Activated naive CD8-positive, alpha-beta T cell (primary cell): ENCODE measurements around the gene GPR62.
"Not testable (repeated sequence)": the region's sequence is repeated elsewhere in the genome, so short reads cannot be mapped to it uniquely, and the experiment has no call there.

Experiments
- H3K27ac Mint-ChIP-seq: one replicate; pipeline ENCODE4 v1.8.0; 2021; ENCODE audit warnings: mixed read lengths
- H3K27me3 Mint-ChIP-seq: one replicate; pipeline ENCODE4 v1.8.0; 2021; ENCODE audit warnings: mixed read lengths
- H3K36me3 Mint-ChIP-seq: one replicate; pipeline ENCODE4 v1.8.0; 2021; ENCODE audit warnings: mixed read lengths
- H3K4me1 Mint-ChIP-seq: one replicate; pipeline ENCODE4 v1.8.0; 2021; ENCODE audit warnings: low read depth, mixed read lengths
- H3K4me3 Mint-ChIP-seq: one replicate; pipeline ENCODE4 v1.8.0; 2021; ENCODE audit warnings: mild to moderate bottlenecking, mixed read lengths
- H3K9me3 Mint-ChIP-seq: one replicate; pipeline ENCODE4 v1.8.0; 2021; ENCODE audit warnings: low read depth, mixed read lengths

Gene GPR62, protein sequence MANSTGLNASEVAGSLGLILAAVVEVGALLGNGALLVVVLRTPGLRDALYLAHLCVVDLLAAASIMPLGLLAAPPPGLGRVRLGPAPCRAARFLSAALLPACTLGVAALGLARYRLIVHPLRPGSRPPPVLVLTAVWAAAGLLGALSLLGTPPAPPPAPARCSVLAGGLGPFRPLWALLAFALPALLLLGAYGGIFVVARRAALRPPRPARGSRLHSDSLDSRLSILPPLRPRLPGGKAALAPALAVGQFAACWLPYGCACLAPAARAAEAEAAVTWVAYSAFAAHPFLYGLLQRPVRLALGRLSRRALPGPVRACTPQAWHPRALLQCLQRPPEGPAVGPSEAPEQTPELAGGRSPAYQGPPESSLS

DNA sequence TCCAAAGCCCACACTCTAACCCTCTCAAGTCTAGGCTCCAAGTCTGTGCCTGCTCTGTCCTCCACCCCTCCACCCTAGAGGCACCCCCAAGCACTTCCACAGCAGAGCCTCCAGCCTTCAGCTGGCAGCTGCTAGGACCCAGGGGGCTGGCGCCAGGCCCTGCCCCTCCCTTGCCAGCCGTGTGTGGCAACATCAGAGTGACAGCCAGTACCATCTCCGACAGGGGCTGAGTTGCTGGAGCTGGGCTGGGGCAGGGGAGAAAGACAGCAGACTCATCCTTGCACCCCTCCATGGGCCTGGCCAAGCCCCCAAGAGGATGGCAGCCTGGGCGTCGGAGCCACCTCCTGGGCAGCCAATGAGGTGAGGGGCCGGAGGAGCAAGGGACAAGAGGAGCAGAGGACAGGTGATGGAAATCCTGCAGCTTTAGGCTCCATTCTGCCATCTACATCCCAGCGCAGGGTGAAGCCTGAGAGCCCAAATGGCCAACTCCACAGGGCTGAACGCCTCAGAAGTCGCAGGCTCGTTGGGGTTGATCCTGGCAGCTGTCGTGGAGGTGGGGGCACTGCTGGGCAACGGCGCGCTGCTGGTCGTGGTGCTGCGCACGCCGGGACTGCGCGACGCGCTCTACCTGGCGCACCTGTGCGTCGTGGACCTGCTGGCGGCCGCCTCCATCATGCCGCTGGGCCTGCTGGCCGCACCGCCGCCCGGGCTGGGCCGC lies at the start of gene GPR62:
GPR62 (plus strand) TSS at position 207 of the 718 bp plus-strand sequence; CDS start at position 479, 272 bp downstream.
- Mint-ChIP-seq H3K27me3 (peaks cover 6% of the 10 kb centered on the region), H3K4me3 (peak within 1 kb of the TSS; percentile 31), H3K36me3 (peaks cover 3% of the 10 kb centered on the region), H3K9me3 (no peaks in the 10 kb centered on the region), H3K4me1 (peaks cover 6% of the 10 kb centered on the region), H3K27ac (no peak within 1 kb of the TSS)

DNA sequence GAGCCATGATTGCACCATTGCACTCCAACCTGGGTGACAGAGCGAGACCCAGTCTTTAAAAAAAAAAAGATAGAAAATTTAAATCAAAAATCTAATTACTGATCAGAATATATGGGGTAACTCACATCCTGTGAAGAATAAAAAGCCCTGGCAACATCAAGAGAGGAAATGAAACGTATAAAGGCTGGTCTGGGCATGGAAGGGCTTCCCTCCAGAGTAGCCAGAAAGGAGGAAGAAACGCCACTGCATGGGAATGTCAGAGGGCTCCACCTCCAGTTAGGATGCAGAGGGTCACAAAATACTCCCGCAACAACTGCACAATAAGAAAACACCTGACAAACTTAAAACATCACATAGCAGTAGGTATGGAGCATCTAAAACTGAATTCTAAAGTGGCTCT lies 47.2 kb upstream of the GPR62 start:
- H3K4me3 Mint-ChIP-seq: no peak overlapping the region
- peaks cover 13% of the 10 kb centered on the region for H3K27me3 Mint-ChIP-seq
- H3K27ac Mint-ChIP-seq: no peak overlapping the region
- peaks cover 14% of the 10 kb centered on the region for H3K9me3 Mint-ChIP-seq
- H3K4me1 Mint-ChIP-seq: no peaks in the 10 kb centered on the region
- peaks cover 13% of the 10 kb centered on the region for H3K36me3 Mint-ChIP-seq

DNA sequence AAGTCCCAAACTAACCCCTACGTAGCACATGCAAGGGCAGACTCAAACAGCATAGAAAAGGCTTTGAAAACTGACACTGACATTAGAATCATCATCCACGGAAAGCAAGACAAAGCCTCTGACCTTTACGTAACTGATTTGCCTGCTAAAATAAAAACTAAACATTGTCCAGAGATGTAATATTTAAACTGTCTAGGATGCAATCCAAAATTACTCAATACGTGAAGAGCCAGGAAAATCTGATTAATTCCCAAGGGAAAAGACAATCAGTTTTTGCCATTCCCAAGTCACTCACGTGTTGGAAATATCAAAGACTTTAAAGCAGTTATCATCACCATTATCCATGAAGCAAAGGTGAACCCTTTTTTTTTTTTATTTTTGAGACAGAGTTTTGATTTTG lies 38.8 kb upstream of the GPR62 start:
- no peaks in the 10 kb centered on the region for H3K4me1 Mint-ChIP-seq
- no peak overlapping the region for H3K27ac Mint-ChIP-seq
- H3K36me3 Mint-ChIP-seq: no peaks in the 10 kb centered on the region
- H3K27me3 Mint-ChIP-seq: no peaks in the 10 kb centered on the region
- H3K4me3 Mint-ChIP-seq: no peak overlapping the region
- H3K9me3 Mint-ChIP-seq: no peaks in the 10 kb centered on the region

DNA sequence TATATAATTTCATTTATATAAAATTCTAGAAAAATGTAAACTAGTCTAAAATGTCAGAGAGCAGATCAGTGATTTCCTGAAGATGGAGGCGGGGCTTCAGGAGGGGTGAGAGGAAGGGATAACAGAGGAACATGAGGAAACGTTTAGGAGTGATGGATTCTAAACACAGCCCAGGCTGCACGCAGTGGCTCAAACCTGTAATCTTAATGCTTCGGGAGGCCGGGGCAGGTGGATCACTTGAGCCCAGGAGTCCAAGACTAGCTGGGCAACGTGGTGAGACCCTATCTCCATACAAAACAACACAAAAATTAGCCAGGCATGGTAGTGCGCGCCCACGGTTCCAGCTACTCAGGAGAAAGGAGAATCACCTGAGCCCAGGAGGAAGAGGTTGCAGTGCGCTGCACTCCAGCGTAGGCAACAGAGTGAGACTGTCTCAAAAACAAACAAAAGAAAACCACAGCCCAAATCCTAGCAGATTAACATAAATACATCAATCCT lies 34.1 kb upstream of the GPR62 start:
- no peak overlapping the region for H3K4me3 Mint-ChIP-seq
- H3K9me3 Mint-ChIP-seq: no peaks in the 10 kb centered on the region
- H3K27me3 Mint-ChIP-seq: no peaks in the 10 kb centered on the region
- H3K36me3 Mint-ChIP-seq: no peaks in the 10 kb centered on the region
- H3K27ac Mint-ChIP-seq: no peak overlapping the region
- no peaks in the 10 kb centered on the region for H3K4me1 Mint-ChIP-seq

DNA sequence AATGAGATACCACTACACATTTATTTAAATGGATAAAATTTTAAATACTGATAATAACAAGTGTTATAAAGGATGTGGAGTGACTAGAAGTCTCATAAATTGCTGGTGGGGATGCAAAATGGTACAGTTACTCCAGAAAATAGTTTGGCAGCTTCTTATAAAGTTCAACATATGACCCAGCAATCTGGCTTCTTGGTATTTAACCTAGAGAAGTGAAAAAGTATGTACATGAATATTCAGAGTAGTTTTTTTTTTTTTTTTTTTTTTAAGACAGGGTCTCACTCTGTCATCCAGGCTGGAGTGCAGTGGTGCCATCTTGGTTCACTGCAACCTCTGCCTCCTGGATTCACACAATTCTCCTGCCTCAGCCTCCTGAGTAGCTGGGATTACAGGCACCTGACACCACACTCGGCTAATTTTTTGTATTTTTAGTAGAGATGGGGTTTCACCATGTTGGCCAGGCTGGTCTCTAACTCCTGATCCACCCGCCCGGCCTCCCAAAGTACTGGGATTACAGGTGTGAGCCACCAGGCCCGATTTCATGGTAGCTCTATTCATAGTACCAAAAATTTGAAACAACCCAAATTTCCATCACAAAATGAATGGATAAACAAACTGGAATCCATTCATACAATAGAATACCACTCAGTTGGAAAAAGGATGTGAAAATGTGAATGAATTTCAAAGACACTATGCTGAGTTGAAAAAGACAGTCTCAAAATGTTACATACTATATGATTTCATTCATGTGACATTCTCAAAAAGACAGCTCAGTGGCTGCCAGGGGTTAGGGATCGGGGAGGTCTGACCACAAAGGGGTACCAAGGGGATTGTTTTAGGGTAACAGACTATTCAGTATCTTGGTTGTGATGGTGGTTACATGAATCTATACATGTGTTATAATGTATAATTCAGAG lies 27.9 kb upstream of the GPR62 start:
- Mint-ChIP-seq H3K36me3 (peaks cover 6% of the 10 kb centered on the region), H3K4me3 (no peak overlapping the region), H3K27me3 (no peaks in the 10 kb centered on the region), H3K27ac (no peak overlapping the region), H3K9me3 (no peaks in the 10 kb centered on the region), H3K4me1 (no peaks in the 10 kb centered on the region)

DNA sequence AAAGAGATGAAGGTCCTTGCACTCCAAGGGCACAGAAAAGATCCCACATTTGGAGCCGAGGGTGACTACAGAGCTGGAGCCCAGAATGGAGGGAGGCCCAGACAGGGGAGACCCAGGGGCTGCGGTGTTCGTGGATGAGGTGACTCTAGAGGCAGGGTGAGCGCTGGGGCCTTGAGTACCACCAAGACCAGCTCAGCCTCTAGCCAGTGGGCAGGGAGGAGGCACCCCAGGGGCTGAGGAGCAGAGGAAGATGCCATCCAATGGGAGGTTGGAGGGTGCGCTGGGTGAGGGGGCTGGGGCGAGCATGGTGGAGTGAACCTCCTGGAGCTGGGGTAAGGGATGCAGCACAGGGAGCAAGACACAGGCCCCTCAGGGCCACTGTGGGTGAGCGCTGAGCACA lies 26.7 kb upstream of the GPR62 start:
- no peaks in the 10 kb centered on the region for H3K4me1 Mint-ChIP-seq
- H3K27me3 Mint-ChIP-seq: no peaks in the 10 kb centered on the region
- peaks cover 6% of the 10 kb centered on the region for H3K36me3 Mint-ChIP-seq
- no peak overlapping the region for H3K27ac Mint-ChIP-seq
- H3K4me3 Mint-ChIP-seq: no peak overlapping the region
- no peaks in the 10 kb centered on the region for H3K9me3 Mint-ChIP-seq

DNA sequence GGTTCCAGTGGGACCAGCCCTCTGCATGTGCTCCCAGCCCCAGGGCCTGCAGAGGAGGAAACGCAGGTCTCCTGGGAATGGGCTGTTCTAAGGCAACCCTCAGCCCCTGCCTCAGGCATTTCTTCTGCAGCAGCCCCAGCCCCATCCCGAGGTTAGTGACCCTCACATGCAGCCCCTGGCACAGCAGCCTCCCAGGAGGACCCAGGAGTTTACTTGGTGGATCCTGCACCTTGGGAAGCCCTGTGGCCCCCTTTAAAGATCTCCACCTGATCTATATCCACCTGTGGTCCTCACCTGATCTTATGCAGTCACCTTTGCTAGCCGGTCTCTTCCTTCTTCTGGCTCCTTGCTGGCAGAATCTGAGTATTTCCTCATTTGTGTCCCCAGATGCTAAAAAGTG lies 26.2 kb upstream of the GPR62 start:
- H3K4me3 Mint-ChIP-seq: not testable (repeated sequence)

DNA sequence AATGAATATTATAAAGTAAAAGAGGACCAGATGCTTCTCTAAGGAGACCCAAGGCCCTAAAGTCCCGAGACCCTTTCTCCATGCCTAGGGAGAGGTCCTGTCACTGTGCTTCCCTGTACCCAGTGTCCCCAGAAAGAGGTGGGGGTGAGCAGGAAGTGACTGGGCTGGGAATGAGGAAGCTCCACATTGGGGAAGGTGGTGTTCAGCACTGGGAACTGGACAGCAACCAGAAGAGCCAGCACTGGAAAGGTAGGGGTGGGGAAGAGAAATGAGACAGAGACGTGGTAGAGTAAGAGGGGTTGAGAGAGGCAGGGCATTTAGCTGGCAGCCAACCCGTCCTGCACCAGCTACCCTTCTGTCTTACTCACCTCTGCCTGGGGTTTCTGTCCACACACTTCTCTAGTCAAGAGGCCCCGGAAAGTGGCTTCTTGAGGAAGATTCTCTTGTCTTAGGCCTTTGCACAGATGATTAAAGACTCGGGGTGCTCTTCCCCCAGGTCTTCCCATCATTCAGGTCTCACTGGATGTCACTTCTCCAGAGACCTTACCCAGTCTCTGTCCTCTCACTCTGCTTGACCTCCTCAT lies 25.7 kb upstream of the GPR62 start:
- no peak overlapping the region for H3K4me3 Mint-ChIP-seq

More for the DNA sequence above, 26.2 kb upstream of the GPR62 start:
- not testable (repeated sequence) for H3K4me1 Mint-ChIP-seq, H3K9me3 Mint-ChIP-seq, H3K36me3 Mint-ChIP-seq, H3K27ac Mint-ChIP-seq, H3K27me3 Mint-ChIP-seq

DNA sequence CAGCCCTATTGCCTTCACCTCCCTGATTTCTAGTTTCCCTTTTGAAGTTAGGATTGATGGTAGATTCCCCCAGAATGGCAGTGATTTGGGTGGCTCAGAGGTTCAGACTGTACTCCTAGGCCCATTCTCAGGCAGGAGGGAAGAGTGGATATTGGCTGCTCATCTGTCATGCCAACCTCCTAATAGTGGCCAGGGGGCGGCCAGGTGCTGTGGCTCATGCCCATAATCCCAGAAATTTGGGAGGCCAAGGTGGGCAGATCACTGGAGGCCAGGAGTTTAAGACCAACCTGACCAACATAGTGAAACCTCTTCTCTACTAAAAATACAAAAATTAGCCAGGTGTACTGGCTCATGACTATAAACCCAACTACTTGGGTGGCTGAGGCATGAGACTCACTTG lies 24.7 kb upstream of the GPR62 start:
- H3K27ac Mint-ChIP-seq: no peak overlapping the region
- H3K27me3 Mint-ChIP-seq: no peaks in the 10 kb centered on the region
- no peaks in the 10 kb centered on the region for H3K4me1 Mint-ChIP-seq
- peaks cover 6% of the 10 kb centered on the region for H3K36me3 Mint-ChIP-seq
- H3K4me3 Mint-ChIP-seq: no peak overlapping the region
- no peaks in the 10 kb centered on the region for H3K9me3 Mint-ChIP-seq

More for the DNA sequence above, 25.7 kb upstream of the GPR62 start:
- no peak overlapping the region for H3K27ac Mint-ChIP-seq
- no peaks in the 10 kb centered on the region for H3K9me3 Mint-ChIP-seq
- no peaks in the 10 kb centered on the region for H3K4me1 Mint-ChIP-seq
- H3K27me3 Mint-ChIP-seq: no peaks in the 10 kb centered on the region
- H3K36me3 Mint-ChIP-seq: peaks cover 6% of the 10 kb centered on the region

DNA sequence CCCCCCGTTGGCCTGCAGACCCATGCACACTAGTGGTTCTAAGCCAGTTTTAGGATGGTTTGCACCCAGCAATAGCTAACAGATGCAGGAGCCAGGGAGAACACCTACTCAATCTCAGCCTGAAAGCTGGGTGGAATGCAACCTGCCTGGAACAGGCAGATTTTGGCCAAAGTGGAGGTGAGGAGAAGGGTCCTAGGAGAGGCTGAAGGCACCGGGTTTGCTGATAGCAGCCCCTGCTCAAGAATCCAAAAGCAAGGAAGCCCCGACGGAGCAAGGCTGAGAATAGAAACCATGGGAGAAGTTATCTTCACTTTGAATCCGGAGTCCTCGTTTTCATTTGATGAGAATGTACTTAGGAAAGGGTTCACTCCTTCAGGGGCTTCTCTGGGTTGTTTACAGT lies 23.4 kb upstream of the GPR62 start:
- H3K27ac Mint-ChIP-seq: no peak overlapping the region
- no peaks in the 10 kb centered on the region for H3K9me3 Mint-ChIP-seq
- H3K36me3 Mint-ChIP-seq: peaks cover 6% of the 10 kb centered on the region
- no peaks in the 10 kb centered on the region for H3K27me3 Mint-ChIP-seq
- no peak overlapping the region for H3K4me3 Mint-ChIP-seq
- no peaks in the 10 kb centered on the region for H3K4me1 Mint-ChIP-seq

DNA sequence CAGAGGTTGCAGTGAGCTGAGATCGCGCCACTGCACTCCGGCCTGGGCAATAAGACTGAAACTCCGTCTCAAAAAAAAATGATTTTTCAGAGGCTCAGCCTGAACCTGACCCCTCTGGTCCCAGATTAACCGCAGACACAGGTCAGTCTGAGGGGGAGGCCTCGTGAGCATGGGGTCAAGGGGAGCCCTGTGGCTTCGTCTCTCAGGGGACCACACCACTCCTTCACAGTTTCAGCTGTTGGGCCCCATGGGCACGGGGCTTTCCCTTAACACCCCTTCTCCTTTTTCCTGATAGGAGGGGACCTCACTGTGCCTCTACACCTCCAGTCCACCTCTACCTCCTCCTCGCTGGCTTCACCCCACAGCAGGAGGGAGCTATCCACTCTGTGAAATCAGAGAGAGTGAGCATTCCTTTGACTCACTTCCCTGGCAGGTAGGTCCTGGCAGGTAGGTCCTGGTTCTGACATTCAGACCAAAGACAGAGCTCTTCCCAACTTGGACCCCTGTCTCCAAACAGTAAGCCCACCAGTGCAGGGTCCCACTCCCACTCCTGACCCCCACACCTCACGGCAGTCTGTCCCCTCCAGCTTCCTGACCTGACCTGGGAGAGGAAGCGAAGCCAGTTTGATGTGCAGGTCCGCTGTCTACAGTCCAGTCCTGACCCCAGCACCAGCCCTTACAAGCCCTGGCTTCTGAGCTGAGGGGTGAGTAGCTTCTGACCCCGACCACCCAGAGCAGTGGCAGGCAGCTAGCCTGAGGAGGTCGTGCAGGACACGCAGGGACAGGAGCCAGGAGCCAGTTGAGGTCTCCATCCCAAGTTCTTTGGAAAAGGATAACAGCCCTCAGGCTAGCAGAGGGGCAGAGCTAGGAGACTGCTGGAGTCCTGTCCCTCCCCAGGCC lies 22.5 kb upstream of the GPR62 start:
- Mint-ChIP-seq H3K36me3 (peaks cover 6% of the 10 kb centered on the region), H3K27me3 (no peaks in the 10 kb centered on the region), H3K4me3 (no peak overlapping the region), H3K27ac (no peak overlapping the region), H3K9me3 (no peaks in the 10 kb centered on the region), H3K4me1 (no peaks in the 10 kb centered on the region)

DNA sequence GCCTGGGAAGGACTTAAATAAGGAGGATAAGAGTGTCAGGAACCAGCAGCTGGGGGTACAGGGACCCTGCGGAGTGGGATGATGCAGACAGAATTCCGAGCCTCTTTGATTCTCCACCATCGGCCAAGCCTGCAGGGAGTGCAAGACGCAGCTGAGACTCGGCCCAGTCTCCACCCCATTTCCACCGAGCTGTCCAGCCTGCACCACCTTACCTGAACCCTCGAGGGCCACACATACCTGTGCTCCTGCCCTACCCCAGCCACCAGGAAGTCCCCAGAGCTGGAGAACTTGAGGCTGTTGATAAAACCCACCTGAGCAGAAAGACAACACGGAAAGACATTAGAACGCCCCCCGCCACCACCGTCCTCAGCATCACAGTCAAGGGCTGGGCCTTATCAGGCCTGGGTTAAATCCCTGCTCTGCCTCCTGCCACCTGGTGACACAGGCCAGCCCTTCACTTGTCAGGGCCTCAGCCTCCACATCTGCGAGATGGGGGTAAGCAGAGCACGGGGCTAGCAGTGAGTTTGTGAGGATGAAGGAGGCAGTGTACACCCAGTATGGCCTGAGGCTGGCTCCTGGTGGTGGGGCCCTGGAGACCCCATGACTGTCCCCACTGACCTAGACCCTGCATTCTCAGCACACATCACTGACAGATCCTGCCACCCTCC lies 21.6 kb upstream of the GPR62 start:
- Mint-ChIP-seq H3K36me3 (peaks cover 6% of the 10 kb centered on the region), H3K4me1 (peaks cover 2% of the 10 kb centered on the region), H3K27ac (no peak overlapping the region), H3K9me3 (no peaks in the 10 kb centered on the region), H3K4me3 (no peak overlapping the region), H3K27me3 (no peaks in the 10 kb centered on the region)

DNA sequence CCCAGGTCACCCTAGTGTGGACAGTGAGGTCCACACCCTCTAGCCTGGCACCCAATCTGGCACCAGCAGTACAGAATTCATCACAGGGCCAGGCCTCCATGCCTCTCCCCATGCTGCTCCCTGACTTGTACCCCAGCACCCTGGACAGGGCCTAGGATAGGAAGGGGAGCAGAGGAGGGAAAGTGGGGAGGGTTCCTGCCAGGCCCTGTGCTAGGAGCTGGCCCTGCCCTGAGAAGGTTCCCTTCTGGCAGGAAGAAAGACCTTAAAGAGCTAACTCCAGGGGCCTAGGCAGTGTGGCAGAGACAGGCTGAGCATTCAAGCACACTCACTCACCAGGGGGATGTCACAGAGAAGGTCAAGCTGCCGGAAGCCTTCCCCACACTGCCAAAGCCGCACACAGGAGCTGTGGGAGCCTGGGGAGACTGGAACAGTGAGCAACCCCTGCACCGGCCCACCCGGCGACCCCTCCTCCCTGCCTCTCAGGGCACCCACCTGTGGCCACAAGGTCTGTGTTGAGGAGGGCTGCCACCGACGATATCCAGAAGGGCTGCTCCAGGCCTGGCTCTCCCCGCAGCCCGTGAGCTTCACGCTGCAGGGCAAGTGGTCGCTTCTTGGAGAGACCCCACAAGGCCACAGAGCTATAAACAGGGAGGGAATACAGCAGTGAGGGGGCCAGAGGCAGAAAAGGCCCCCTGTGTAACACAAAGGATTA lies 20.9 kb upstream of the GPR62 start:
- Mint-ChIP-seq H3K4me1 (peaks cover 5% of the 10 kb centered on the region), H3K4me3 (no peak overlapping the region), H3K36me3 (peaks cover 6% of the 10 kb centered on the region), H3K27ac (no peak overlapping the region), H3K9me3 (no peaks in the 10 kb centered on the region), H3K27me3 (no peaks in the 10 kb centered on the region)
